A549 (cell line): Measurements from ENCODE around the gene SETDB2. TPM values are rescaled to one million over a fixed set of nuclear protein-coding genes. Genes with fewer than 3 reads are reported as not detected.
A peak's percentile ranks its signal among the peaks of the same experiment; 100 is the strongest.

Experiments
- ATAC-seq, 2 experiments: fragments of 200-7000 bp in 1 of 2; fragments of >200 bp in 1 of 2; cut with Nextera tagmentation in 1 of 2; cut with Tn5 transposase in 1 of 2; 3 replicates each; pipeline versions ENCODE4 v1.8.0 to v1.9.1; 2018 to 2020; ENCODE audit warnings: mild to moderate bottlenecking in 1 of 2, moderate library complexity in 1 of 2
- CTCF ChIA-PET: fragments of 300-600 bp; sonication (Branson Sonifier 250); formaldehyde crosslinking; extraction: SDS; loops from one replicate; lab custom pipeline; 2021; ENCODE audit warnings: antibody characterized with exemption, inconsistent platforms; lab: Yijun Ruan, JAX
- POLR2A ChIA-PET: fragments of 350-600 bp; formaldehyde crosslinking; extraction: SDS; loops from one replicate; lab custom pipeline; 2021; ENCODE audit warnings: antibody characterized with exemption, inconsistent platforms; lab: Yijun Ruan, JAX
- DNase-seq, 2 experiments: peaks; one replicate each; pipeline versions ENCODE4 v3.0.0 to v3.0.0-alpha.2; 2011 to 2016; ENCODE audit warnings: low read depth in 1 of 2, low spot score in 1 of 2
- FAIRE-seq: peaks from 2 replicates; lab custom pipeline; 2011; peaks lifted over from hg19 to GRCh38; lab: Jason Lieb, UNC
- H3K27ac ChIP-seq, 2 experiments: fragments of >200 bp; sonication (Bioruptor Twin); formaldehyde crosslinking; 3 replicates each; pipeline ENCODE4 v1.5.1; 2016 to 2017
- H3K4me1 ChIP-seq: fragments of >200 bp; sonication (Bioruptor Twin); formaldehyde crosslinking; 3 replicates; pipeline ENCODE4 v1.6.1; 2016
- H3K4me2 ChIP-seq: fragments of >200 bp; sonication (Bioruptor Twin); formaldehyde crosslinking; 3 replicates; pipeline ENCODE4 v1.6.1; 2016
- H3K4me3 ChIP-seq: fragments of >200 bp; sonication (Bioruptor Twin); formaldehyde crosslinking; 3 replicates; pipeline ENCODE4 v1.5.1; 2016
- H3K9me3 ChIP-seq: fragments of >200 bp; sonication (Bioruptor Twin); formaldehyde crosslinking; 3 replicates; pipeline ENCODE4 v1.6.1; 2016
- ATOH8 ChIP-seq: fragments of 250-450 bp; sonication (Bioruptor Pico); IDR thresholded peaks from 2 replicates; pipeline ENCODE4 v1.5.0; 2020; ENCODE audit warnings: low read depth, mild to moderate bottlenecking, moderate library complexity
- BHLHE40 ChIP-seq: IDR thresholded peaks from 2 replicates; pipeline ENCODE4 v1.6.1; 2012; ENCODE audit warnings: low read depth, low read length, inconsistent platforms
- CBX2 ChIP-seq: fragments of 200-600 bp; sonication (generic); IDR thresholded peaks from 2 replicates; pipeline ENCODE4 v1.6.1; 2016; ENCODE audit warnings: low read depth, mild to moderate bottlenecking, borderline replicate concordance
- CBX8 ChIP-seq: fragments of 200-600 bp; sonication (generic); IDR thresholded peaks from 2 replicates; pipeline ENCODE4 v1.6.1; 2016
- CTCF ChIP-seq: fragments of >200 bp; sonication (Bioruptor Twin); formaldehyde crosslinking; IDR thresholded peaks from 3 replicates; pipeline ENCODE4 v1.5.1; 2016
- E2F6 ChIP-seq: IDR thresholded peaks from 2 replicates; pipeline ENCODE4 v1.6.1; 2012; ENCODE audit warnings: low read depth, borderline replicate concordance
- EP300 ChIP-seq, 2 experiments: fragments of >200 bp; sonication (Bioruptor Twin); formaldehyde crosslinking; IDR thresholded peaks; 2 replicates in 1 of 2; 3 replicates in 1 of 2; pipeline ENCODE4 v1.6.1; 2016 to 2017
- FOSB ChIP-seq: fragments of 250-450 bp; sonication (Bioruptor Pico); IDR thresholded peaks from 2 replicates; pipeline ENCODE4 v1.5.0; 2020; ENCODE audit warnings: mild to moderate bottlenecking, moderate library complexity
- FOXS1 ChIP-seq: fragments of 250-450 bp; sonication (Bioruptor Pico); IDR thresholded peaks from 2 replicates; pipeline ENCODE4 v1.5.0; 2020; ENCODE audit warnings: mild to moderate bottlenecking, moderate library complexity
- GATA3 ChIP-seq: IDR thresholded peaks from 2 replicates; pipeline ENCODE4 v1.6.1; 2012; ENCODE audit warnings: borderline replicate concordance
- HDAC2 ChIP-seq: fragments of 200-600 bp; sonication (generic); IDR thresholded peaks from 2 replicates; pipeline ENCODE4 v1.6.1; 2016
- HEYL ChIP-seq: fragments of 250-450 bp; sonication (Bioruptor Pico); IDR thresholded peaks from 2 replicates; pipeline ENCODE4 v1.8.0; 2021; ENCODE audit warnings: mild to moderate bottlenecking, moderate library complexity
- HOXA7 ChIP-seq: fragments of 250-450 bp; sonication (Bioruptor Pico); IDR thresholded peaks from 2 replicates; pipeline ENCODE4 v1.5.0; 2020; ENCODE audit warnings: mild to moderate bottlenecking, moderate library complexity
- MAX ChIP-seq: IDR thresholded peaks from 2 replicates; pipeline ENCODE4 v1.6.1; 2012
- MYC ChIP-seq: IDR thresholded peaks from 2 replicates; pipeline ENCODE4 v1.6.1; 2012; ENCODE audit warnings: mild to moderate bottlenecking, inconsistent platforms, low read length, improper control_type of control experiment, borderline replicate concordance
- NR3C1 ChIP-seq: fragments of >200 bp; sonication (Bioruptor Twin); formaldehyde crosslinking; IDR thresholded peaks from 3 replicates; pipeline ENCODE4 v1.6.1; 2017
- PBX3 ChIP-seq: IDR thresholded peaks from 2 replicates; pipeline ENCODE4 v1.6.1; 2012
- POLR2AphosphoS2 ChIP-seq: conservative IDR thresholded peaks from 2 replicates; pipeline ENCODE4 v1.6.1; 2012; ENCODE audit warnings: low read length, improper control_type of control experiment, inconsistent platforms
- RAD21 ChIP-seq, 2 experiments: fragments of >200 bp in 1 of 2; sonication (Bioruptor Twin) in 1 of 2; formaldehyde crosslinking in 1 of 2; IDR thresholded peaks in 1 of 2; conservative IDR thresholded peaks in 1 of 2; 2 replicates in 1 of 2; 3 replicates in 1 of 2; pipeline ENCODE4 v1.6.1; 2012 to 2018; ENCODE audit warnings: inconsistent platforms in 1 of 2
- RARB ChIP-seq: fragments of 250-450 bp; sonication (Bioruptor Pico); IDR thresholded peaks from 2 replicates; pipeline ENCODE4 v1.8.0; 2021; ENCODE audit warnings: mild to moderate bottlenecking, moderate library complexity
- REST ChIP-seq: fragments of 200-600 bp; sonication (generic); IDR thresholded peaks from 2 replicates; pipeline ENCODE4 v1.6.1; 2016; ENCODE audit warnings: antibody characterized with exemption, mild to moderate bottlenecking, moderate library complexity
- RNF2 ChIP-seq: fragments of 200-600 bp; sonication (generic); IDR thresholded peaks from 2 replicates; pipeline ENCODE4 v1.6.1; 2016; ENCODE audit warnings: low read depth, mild to moderate bottlenecking, antibody characterized with exemption, moderate library complexity, borderline replicate concordance
- ZNF302 ChIP-seq: fragments of 250-450 bp; sonication (Bioruptor Pico); IDR thresholded peaks from 2 replicates; pipeline ENCODE4 v1.9.0; 2021; ENCODE audit warnings: inconsistent platforms, mild to moderate bottlenecking, moderate library complexity
- WGBS: methylation state at CpG from one replicate; pipeline ENCODE4 v1.1.6; 2017; ENCODE audit errors: missing lambda C conversion rate; 5-methylcytosine and 5-hydroxymethylcytosine counted together
- polyA plus RNA-seq, 4 experiments: library from polyadenylated mRNA; depleted of rRNA in 3 of 4; stranded (reverse); fragments of >200 nt; fragmentation: RNase III in 1 of 4; extraction: RNeasy Plus Mini Kit Qiagen cat#74134 plus additional on column Dnase treatment in 1 of 4; gene quantifications; 2 replicates in 3 of 4; 3 replicates in 1 of 4; pipeline ENCODE4 v1.2.3, GENCODE V29; 2011 to 2017

The SETDB2 gene
- polyA plus RNA-seq, 2 of the 4 experiments (the other 2 are of a cell fraction), result 1.3 to 4.6 TPM

GRCh38 chr13:49517461-49517860 is 73.4 kb downstream of the SETDB2 start:
- no peak for ATAC-seq
- Histone ChIP-seq H3K4me2 (no peak overlapping the region), H3K4me3 (no peak overlapping the region), H3K27ac (no peak overlapping the region), H3K4me1 (no peaks in the 10 kb centered on the region), H3K9me3 (no peaks in the 10 kb centered on the region)
- POLR2A ChIA-PET, result no interaction called here
- 86% methylated on average over 6 of the region's 6 CpGs for WGBS
- no peak for DNase-seq
- TF ChIP-seq BHLHE40 (no peak), CTCF (peak; percentile 21; the same call in 1 of the 3 replicates), ZNF302 (no peak), MYC (no peak), RAD21 (conservative IDR thresholded peaks at IDR 0.05 in 1 of 2, IDR thresholded peaks at IDR 0.05 in 1 of 2) (0 out of 5 replicates have a peak, but pooled peaks of 1 of the 2 experiments have one; percentile 13), RARB (CRISPR knock-in tag) (no peak), NR3C1 (no peak), MAX (no peak), PBX3 (no peak), EP300 (IDR thresholded peaks at IDR 0.05) (no peak)
- FAIRE-seq, result no peak
- CTCF ChIA-PET, result no interaction called here

GRCh38 chr13:49521224-49521623 is 77.2 kb downstream of the SETDB2 start:
- ATAC-seq (no peak), DNase-seq (no peak), FAIRE-seq (no peak)
- Histone ChIP-seq H3K4me1 (no peaks in the 10 kb centered on the region), H3K4me3 (no peak overlapping the region), H3K27ac (no peak overlapping the region), H3K9me3 (no peaks in the 10 kb centered on the region), H3K4me2 (no peak overlapping the region)
- ChIA-PET CTCF (no interaction called here), POLR2A (no interaction called here)
- TF ChIP-seq ATOH8 (CRISPR knock-in tag) (no peak), CBX2 (no peak), BHLHE40 (no peak), RAD21 (conservative IDR thresholded peaks at IDR 0.05 in 1 of 2, IDR thresholded peaks at IDR 0.05 in 1 of 2) (no peak), HDAC2 (no peak), CBX8 (no peak), FOSB (no peak), NR3C1 (no peak), GATA3 (no peak), FOXS1 (CRISPR knock-in tag) (no peak), REST (no peak), EP300 (IDR thresholded peaks at IDR 0.05) (no peak), E2F6 (no peak), MAX (no peak), POLR2AphosphoS2 (no peak), RNF2 (no peak), HEYL (CRISPR knock-in tag) (no peak), HOXA7 (no peak)
- WGBS, result 84% methylated on average over 4 of the region's 4 CpGs
